ENCODE data around the gene ADAT3.

ADAT3 gene

DNA sequence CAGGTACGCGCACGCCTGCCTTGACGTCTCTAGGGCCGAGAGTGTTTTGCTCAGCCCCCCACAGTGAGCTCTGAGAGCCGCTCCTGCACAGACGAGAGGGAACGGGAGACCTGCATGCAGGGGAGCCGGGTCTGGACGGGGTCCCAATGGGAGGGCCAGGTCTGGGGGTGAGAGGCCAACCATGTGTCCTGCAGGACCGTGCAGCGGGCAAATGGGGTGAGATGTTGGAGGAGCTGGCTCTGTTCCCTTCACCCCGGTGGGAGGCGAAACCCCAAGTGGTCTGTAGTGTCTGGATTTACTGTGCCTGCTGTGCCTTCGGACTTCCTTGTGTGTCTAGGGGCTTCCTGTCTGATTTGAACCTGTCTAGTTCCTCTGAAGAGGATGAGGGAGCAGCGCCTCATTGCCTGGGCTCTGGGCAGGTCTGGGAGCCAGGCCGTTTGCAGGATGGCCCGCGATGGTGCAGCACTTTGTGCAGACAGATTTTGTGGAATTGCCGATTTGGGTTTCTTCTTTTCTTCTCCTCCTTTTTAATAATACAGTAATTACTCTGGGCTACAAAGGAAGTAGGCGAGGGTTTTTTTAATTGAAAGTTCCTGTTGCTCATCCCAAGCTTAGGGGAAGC is 37.8 kb downstream of the ADAT3 start:
- DNase-seq: no peak

DNA sequence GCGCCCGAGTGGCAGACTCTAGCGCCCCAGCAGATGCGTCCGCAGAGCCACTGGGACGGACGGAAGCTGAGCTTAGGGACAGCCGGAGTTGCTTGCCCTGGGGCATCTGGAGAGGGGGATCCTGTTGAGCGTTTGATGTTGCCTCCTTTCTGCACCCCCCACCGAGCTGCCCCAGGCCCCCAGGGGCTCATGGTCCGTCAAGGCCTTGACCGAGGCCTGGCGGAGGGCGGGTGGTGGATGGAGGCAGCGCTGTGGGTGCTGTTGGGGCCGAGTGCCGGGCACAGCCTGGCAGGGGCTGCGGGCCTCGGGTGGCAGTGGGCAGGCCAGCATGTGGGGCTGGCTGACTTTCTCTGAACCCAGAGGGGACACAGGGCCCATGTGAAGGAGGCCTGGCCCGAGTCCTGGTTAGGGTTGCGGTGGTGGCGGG is 38.5 kb downstream of the ADAT3 start:
- DNase-seq: no peak

DNA sequence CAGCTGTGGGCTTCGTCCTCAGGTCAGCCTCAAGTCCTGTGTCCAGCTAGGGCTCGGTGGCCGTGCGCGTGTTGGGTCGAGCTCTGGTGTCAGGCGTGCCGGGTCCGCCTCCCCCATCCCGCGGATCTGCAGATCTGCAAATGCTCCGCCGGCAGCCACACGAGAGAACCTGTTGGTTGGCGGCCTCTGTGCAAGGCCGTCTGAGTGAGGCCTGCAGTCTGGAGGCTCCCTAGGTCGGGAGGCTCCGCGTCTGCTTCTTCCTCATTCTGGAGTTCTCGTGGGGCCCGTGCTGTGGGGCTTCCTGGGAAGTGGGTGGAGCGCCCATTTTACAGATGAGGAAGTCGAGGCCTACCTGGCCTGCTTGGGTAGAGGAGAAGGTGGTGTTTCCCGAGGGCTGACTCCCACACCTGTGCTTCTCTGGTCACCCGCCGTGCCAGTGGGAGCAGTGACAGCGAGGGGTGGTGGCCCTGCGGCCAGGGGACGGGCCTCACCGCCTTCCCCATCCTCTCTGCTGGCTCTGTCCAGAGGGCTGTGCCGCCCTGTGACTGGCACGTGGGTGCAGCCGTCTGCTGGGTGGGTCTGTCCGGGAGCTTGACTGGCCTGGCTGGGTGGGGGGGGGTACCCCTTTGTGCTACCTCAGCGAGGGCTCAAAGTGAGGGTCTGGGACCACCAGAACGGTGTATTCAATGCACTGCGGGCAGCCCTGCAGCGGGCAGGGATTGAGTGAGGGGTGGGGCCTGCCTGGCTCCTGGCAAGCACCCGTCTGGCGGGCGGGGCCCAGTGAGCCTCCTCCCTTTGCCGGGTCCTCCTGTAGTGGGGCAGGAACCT is 39.1 kb downstream of the ADAT3 start:
- no peak for DNase-seq

DNA sequence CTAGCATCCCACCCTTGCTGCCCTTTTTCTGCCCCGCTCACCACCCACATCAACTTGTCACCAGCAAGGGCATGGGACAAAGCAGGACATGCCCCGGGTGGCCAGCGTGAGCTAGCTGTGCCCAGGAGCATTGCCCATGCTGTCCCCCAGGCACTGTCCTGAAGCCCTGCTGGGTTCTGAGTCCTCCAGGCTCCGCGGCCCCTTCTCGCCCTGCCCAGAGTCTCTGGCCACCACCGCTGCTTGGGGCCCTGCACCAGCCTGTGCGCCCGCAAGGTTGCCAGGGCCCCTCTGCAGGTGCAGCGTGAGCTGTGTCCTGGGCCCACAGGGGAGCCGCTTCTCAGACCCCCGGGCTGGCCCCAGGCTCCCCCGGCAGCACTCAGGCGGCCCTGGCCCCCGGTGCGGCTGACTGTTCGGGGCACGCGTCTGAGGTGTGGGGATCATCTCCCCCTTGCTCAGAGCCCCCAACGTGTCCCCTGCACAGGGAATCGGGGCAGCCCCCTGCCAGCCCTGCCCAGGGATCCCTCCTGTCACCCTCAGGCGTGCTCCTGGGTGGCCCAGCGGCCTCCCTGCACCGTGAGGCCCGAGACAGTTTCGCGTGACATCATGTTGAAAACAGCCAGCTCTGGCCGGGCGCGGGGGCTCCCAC is 39.8 kb downstream of the ADAT3 start:
- no peak for DNase-seq

DNA sequence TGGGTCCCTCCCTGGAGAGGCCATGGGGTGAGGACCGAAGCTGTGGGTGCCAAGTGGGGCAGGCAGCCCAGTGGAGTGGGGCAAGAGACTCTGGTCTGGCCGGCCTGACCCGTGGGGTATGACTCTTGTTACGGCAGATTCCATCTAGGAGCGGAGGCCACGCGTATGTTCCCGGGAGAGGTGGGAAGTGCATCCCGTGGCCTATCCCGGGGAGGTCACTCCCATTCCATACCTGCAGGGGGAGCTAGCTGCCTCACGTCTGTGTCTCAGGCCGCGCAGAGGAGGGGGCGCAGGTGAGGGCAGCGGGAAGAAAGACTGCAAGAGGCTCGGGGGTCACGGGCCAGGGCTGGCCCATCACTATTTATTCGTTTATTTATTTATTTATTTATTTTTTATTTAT is 40.7 kb downstream of the ADAT3 start:
- no peak for DNase-seq

DNA sequence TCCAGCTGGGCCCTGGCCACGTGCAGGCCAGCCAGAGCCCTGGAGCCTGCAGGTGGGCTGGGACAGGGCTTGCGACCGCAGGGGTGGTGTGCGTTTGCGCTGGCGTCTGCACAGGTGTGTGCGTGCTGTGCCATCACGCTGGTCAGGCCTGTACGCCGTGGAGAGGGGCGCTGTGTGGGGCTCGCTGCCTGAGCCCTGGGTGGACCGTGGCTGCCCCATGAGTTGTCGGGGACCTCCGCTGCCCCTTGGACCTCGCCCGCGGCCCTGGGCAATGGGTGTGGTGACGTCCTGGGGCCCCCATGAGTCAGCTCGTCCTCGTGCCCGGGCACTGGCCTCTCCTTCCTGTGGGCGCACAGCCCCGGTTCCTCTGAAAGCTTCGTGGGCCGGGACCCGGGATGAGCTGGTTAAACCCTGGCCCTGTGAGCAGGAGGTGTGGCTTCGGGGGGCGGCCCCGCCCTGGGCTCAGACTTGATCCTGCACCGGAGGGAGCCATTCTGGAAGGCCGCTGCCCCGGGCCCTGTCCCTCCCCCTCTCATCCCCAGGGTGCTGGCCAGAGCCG is 42.5 kb downstream of the ADAT3 start:
- DNase-seq: no peak

DNA sequence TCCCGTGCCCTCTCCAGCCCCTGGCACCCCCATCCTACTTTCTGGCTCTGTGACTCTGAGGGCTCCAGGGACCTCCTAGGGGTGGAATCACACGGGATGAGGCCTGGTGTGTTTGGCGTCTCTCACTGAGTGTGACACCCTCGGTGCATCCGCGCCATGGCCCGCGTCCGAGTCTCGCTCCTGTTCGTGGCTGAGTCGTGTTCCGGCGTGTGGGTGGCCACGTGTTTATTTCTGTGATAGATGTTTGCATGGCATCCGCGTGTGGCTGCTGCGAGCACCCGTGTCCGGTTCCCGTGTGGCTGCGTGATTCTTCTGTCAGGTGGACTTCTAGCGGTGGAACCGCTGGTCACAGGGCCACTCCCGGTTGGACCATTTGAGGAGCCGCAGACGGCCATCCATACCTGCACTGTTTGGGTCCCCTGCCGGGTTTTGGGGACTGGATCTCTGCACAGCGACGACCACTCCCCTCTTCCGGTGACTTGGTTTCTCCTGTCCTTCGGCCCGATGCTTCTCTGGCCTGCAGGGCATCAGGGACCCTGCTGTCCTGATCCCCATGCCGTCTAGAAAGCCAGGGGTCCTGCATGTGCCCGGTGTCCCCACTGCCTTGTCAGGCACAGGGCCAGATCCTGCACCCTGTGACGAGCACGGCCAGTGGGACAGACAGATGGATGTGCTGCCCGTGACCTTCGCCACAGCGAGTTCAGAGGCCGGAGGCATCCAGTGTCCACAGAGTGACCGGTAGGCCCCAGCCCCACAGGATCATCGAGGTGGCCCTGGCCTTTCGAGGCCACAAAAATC is 44.3 kb downstream of the ADAT3 start:
- DNase-seq: no peak

DNA sequence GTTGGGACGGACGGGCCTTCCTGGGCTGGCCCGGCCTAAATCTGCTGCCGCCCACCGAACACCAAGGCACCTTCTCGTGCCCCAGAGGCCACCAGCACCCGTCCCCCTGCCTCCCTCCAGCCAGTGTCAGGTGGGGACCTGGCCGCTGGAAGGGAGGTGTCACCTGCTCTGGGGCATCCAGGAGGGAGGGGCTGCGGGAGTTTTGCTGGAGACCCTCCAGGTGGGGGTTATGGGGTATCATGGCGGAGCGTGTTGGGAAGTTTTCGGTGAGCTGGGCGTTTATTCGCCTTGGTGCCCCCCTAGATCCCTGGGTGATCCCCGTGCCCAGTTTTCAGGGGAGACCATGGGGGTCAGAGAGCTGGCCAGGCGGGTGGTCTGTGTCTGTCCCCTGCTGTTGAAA is 45.4 kb downstream of the ADAT3 start:
- DNase-seq: no peak

DNA sequence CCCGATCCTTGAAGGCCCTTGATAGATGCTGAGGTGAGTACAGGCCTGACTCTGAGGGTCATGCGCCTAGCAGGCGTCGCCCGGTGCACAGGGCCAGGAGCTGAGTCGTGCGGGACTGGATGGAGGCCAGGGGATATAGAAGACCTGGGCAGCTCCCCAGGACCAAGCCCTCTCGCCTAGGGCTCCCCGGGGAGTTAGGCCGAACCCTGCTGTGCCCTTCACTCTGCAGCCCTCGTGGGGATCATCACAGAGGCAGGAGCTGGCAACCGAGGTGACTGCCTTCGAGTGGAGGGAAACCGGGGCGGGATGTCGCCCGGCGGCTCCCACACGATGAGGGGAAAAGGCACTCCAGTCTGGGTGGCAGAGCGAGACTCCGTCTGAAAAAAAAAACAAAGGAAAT is 47.4 kb downstream of the ADAT3 start:
- DNase-seq: no peak

DNA sequence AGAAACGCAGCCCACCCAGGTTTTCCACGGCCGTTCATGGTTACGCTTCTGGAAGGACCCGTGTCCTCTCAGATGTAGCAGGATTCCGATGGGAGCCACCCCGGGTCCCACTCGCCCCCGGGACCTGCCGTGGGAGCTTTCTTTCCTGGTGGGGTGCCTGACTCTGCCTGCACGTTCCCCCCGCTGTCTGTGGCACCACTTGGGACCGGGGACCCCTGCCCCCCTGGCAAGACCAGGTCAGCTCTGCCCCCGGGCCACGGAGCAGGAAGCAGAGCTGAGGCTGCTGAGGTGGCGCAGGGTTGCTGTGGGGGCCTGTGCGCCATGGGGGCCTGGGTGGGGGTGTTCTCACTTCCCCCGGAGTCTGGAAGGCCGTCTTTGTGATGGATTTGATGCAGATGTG is 47.8 kb downstream of the ADAT3 start:
- no peak for DNase-seq

DNA sequence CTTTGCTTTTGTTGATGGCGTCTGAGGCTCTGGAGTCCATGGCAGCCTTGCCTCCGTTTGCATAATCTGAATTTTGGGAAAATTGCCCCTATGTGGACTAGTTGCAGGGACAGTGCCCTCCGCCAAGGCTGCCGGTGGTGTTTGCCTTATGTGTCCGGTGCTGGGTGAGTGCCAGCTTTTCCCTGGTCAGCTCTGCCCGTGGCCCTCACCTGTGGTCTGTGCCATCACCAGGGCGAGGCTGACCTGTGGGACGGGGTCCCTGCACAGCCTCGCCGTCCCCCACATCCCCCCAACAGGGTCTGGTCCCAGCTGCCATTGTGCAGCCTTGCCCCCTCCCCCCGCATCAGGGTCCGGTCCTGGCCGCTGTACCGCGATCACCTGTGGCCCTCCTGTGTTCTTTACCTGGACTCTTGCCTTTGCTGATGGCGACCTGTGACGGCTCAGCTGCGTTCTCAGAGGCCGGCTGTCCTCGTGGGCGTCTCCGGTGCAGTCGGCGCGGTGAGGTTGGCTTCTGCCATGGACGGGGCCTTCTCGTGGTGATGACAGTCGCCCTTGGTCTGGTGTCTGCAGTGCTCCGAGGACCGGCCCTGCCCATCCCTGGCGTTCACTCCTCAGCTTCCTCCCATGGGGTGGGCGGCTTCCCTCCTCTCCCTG is 48.4 kb downstream of the ADAT3 start:
- DNase-seq: no peak

DNA sequence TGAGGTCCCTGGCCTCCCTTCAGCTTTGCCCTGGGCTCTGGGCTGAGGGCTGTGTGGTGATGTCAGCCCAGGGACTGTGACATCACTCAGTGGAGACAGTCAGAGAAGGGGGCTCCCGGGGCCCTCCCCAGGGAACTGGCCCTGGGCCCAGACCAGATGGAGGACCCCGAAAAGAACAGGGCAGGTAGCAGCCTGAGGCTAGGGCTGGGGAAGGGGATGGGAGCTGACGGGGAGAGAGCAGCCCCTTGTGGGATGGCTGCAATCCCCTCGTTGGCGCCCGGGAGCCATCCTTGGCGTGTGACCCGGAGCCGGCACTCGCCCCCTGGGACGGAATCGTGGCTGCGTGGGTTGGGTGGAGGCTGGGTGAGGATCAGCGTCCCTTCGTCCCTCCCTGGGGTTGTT is 49.3 kb downstream of the ADAT3 start:
- DNase-seq: no peak

DNA sequence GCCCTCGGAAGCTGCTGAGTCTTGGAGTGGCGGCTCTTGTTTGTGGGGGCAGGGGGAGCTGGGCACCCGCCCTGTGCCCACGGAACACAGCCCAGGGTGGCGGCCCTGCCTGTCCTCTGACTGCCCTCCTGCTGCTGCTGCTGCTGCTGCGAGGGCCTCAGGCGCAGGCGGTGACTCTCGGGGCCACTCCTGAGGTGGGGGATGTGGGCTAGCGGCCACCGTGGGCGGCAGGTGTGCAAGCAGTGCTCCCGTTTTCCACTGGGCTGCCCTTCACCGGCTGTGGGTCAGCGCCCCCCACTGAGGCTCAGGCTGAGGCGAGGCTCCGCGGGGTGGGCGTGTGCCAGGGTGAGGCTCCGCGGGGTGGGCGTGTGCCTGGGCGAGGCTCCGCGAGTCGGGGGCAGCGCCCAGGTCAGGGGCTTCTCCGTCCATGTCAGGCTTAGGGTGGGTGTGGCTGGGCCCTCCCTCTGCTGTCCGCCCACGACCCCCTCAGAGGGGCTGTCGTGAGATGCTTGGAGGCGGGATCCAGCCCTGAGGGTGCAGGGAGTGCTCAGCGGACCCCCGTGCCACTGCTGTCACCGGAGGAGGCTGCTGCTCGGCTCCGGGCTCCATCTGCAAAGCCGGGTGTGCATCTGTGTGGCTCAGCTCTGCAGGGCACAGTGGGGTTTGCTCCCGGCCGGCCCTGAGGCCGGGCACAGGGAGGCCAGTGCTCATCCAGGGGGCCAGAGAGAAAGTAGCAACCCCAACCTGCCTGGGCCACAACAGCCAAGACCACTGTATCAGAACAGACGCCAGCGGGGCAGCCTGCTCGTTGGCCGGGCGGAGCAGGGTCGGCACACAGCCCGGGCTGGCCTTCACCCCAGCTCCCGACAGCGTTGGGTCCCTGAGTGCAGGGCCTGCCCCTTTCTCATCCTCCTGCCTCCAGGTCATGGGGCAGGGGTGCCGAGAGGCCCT is 50.2 kb downstream of the ADAT3 start:
- DNase-seq: no peak

DNA sequence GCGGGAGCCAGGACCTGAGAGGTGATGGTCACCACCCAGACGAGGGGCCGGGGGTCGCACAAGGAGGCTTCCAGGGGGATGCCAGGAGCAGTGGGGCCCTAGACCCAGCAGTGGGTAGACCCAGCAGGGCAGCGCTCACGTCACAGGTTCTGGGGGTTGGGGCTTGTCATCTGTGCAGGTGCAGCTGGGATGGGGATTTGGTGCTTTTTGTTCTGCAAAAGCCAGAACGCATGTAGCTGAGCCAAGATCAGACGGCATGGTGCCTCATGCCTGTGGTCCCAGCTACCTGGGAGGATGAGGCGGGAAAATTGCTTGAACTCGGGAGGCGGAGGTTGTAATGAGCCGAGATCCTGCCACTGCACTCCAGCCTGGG is 50.9 kb downstream of the ADAT3 start:
- no peak for DNase-seq

DNA sequence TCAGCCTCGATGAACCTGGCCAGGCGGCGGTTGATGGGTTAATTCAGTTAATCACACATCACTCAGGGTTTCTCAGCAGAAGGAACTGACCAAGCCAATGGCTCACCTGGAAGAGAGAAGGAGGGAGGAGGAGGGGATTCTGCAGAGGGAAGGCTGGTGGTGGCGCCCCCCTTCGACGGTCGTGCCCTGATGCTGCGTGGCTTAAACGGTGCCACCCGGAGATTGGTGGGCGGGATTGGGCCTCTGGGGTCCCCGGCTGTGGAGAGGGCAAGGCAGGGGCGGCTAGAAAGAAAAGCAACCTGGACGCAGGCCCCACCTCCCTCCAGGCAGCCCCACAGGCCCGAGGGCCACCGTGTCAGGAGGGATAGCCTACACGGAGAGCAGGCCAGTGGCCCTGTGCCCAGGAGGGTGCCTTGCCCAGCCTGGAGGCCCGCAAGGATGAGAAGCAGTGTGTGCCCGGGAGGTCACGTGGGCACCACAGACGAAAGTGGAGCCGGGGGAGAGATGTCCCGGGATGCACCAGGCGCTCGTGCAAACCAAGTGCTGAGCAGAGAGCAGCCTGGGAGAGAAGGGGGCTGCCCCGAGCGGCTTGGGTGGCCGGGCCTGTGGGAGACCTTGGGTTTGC is 51.8 kb downstream of the ADAT3 start:
- peak in 1 of 2 experiments; percentile 15 for DNase-seq

DNA sequence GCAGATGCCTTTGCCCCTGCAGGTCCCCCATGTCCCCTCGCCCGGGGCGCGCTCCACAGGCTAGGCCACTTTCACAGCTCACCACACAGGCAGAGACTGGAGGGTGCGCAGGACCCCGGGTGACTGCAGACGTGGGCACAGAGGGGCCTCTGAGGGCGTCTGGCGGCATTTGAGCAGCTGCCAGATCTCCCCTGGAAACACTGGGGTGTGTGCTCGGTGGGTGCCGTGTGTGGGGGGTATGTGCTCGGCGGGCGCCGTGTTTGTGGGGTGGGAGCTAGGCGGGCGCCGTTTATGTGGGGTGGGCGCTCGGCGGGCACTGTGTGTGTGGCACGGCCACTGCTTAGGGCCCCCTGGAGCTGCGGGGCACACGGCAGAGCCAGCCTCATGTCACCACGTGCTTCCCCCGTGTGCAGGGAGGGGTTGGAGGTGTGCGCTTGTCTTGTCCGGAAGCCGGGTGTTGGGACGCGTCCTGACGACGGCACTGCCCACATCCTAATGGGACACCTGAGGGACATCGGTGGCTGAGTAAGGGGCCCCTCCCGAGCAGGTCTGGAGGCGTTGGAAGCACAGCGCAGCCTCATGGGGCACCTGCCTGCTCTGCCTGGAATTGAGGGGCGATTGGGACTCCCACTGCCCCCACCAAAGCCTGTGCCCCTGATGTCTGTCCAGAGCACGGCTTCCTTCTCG is 52.5 kb downstream of the ADAT3 start:
- no peak for DNase-seq

DNA sequence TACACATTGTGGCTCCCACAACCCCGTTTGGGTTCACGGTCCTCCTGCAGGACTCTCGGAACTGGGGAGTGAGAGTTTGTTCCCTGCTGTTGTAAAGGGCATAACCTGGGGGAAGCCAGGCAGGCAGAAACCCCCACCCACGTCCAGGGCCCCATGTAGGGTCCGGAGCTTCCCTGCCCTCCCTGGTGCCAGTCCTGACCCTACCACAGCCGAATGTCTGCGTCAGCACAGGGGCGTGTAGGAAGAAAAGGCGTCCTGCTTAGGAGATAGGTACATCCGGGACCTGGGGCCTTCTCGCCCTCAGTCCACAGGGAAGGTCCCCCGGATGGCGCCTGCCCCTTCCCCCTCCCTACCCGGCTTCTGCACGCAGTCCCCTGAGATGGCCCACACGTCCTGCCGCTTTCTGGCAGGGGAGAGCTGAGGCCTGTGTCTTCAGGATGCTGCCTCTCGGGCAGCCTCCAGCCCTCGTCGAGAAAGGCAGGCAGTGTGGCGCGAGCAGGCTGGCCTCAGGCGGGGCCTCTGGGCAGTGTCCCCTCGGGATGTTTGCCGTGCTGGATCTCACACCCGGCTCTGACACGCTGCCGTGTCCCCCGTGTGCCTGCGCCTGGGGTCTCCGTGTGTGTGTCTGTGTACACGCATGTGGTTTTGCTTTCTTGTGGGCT is 54.9 kb downstream of the ADAT3 start:
- DNase-seq: no peak

DNA sequence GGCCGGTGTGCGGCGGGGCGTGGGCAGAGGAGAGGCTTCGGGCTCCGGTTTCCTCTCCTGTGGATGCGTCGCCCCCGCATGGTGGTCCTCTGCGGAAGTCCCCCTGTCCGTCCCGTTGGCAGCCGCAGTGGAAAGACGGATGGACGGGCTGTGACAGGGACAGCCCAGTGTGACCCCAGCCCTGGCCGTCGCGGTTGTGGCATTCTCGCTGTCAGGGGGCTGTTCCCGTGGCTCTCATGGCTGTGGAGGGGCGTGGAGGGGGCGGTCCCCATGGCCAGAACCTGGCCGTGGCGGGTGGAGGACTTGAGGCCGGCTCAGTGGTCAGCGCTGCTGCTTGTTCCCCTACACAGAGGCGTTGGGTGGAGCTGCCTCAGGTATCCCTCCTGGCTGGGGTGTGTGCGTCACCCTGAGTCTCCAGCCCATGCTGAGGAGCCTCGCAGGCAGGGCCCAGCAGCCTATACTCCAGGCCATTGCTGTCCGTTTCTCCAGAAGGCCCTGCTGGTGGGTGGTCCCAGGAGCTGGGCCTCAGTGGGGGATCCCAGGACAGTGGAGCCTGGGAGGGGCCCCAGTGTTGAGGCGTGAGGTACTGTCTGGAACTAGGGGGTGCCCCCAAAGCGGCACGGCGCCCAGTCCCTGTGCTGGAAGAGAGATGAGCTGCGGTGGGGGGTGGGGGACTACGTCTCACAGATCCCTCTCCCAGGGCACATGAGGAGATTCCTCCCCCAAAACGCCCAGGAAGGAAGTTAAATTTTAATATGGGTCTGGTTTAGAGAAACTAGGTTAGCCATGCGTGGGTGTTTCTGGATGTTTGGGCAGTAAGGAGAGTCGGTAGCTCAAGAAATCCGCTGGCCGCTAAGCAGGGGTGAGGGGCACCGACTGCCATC is 56.0 kb downstream of the ADAT3 start:
- no peak for DNase-seq

DNA sequence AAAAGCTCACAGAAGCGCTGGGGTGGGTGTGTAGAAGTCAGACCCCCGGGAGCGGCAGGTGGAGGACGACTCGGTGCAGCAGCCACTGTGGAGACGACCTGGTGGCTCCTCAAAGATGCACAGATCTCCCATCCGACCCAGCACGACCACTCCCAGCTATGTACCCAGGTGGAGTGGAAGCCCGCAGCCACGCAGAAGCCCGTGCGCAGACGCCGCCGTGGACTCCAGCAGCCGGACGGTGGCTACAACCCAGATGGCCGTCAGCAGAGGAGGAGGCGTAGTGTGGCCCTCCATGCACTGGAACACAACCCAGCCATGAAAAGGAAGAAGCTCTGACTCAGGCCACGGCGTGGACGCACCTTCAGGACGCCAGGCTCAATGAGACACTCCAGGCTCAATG is 57.5 kb downstream of the ADAT3 start:
- DNase-seq: no peak

All from cerebellar nuclear complex (tissue), 1 donor.